Measurements from ENCODE around the gene TEF.
A peak's percentile ranks its signal among the peaks of the same experiment; 100 is the strongest.
"Not testable (repeated sequence)": the region's sequence is repeated elsewhere in the genome, so short reads cannot be mapped to it uniquely, and the experiment has no call there.

The TEF gene

DNA sequence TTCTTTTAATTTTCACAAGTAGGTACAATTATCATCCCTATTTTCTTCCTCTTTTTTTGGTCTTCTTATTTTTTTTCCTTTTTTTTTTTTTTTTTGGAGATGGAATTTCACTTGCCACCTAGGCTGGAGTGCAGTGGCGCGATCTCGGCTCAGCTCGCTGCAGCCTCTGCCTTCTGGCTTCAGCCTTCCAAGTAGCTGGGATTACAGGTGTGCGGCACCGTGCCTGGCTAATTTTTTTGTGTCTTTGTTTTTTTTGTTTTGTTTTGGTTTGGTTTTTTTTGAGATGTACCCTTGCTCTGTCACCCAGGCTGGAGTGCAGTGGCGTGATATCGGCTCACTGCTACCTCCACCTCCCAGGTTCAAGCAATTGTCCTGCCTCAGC, 48.2 kb downstream of the TEF start:
- DNase-seq: no peak

DNA sequence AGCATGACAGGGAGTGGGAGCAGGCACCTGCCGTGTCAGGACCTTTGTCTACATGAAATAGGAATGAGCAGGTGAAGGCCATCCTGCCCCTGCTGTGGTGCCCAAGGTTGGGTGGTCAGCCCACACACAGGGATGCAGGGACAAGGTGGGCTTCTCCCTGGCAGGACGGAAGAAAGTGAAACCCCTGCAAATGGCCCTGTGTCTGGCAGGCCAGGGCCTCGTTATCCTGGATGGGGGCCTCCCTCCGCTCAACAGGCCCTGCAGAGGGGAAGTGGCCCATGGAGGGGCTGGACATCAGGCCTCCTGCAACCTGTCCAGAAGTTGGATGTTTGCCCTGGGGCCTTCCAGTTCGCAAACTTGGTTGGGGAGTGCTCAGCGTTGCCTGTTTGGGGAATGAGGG, 49.9 kb downstream of the TEF start:
- no peak for DNase-seq

DNA sequence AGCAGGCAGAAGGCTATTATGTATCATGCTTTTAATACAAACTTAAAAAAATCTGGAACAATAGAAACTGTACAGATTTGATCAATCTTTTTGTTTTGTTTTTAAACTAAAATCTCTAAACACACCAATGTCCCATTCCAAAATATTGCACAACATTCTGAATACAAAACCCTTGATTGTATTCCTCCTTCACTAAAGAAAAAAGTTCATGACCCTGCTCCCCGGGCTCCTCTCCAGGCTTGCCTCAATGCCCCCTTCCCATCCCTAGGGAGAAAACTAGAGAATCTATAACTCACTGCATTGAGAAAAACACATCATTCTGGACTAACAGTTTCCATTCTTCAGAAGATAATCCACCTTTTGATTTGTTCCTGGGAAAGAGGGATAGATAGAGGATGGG, 51.7 kb downstream of the TEF start:
- DNase-seq: not testable (repeated sequence)

DNA sequence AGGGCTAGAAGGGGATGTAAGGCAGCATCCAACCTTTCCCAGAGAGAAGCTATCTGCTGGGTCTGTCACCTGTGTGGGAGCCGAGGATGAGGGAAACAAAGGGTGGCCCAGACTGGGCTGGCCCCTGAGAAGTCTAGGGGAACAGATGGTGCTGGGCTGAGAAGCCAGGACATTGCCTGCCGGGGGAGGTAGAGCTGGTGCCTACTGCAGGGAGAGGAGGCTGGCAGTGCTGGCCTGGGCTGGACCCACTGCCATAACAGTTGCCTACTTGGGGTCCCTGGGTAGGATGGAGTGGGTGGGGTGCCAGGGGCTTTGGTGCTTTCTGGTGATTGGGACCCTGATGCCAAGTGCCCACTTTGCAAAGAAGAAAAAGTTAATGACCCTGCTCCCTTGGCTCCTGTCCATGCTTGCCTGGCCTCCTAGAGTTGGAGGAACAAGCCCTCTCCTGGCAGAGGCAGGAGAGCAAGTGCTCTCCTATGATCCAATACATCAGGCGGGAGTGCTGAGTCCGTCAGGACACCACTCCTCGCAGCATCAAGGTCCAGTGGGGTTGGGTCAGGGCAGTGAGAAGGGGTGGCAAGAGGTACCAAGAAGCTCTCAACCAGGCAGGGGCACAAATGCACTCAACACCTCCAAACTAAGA, 52.7 kb downstream of the TEF start:
- DNase-seq: not testable (repeated sequence)

DNA sequence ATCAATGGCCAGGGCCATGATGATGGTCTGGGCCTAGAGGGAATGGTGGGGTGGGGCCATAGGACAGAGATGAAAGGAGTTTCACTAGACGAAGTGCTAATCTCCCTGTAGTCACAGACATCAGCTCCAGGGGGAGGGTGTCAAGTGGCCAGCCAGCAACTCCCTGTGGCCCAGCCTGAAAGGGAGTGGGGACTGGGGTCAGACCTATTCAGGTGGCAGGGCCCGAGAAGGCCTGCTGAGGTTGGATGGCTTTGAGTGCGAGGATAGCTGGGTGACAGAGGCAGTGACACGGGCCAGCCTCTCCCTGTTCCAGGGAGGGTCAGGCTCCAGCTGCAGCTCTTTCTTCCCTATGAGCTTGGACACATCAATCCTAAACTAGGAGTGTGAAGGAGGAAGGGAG, 53.8 kb downstream of the TEF start:
- DNase-seq: no peak

DNA sequence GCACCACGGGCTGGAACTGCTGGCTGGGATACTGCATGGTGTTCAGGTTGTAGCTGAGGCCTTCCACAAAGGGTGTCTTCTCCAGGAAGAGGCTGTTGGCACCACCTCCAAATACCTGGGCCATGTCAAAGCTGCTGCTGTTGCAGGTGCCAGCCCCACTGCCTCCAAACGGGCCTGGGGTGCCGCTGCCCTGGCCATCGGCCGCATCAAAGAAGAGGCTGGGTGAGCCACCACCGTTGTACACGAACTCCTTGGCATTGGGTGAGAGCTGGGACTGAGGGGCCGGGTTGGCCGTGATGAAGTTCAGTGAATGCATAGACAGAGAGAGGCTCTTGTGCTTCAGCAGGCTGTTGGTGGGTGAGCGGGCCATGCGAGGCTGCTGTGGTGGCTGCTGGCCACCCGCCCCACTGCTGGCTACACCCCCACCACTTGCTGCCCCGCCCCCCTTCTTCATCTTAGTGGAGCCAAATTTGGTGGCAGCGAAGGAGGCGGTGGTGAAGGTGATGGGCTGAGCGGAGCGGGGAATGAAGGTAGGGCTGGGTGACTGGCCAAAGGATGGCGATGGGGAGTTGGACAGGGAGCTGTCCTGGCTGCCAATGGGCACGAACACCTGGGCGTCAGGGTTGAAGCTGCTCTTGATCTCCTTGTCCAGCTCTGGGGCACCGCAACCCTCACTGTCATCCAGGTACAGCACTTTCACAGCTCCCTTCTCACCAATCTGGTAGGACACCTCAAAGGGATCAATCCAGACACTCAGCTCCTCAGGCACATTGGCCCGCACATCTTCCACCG, 54.8 kb downstream of the TEF start:
- no peak for DNase-seq

DNA sequence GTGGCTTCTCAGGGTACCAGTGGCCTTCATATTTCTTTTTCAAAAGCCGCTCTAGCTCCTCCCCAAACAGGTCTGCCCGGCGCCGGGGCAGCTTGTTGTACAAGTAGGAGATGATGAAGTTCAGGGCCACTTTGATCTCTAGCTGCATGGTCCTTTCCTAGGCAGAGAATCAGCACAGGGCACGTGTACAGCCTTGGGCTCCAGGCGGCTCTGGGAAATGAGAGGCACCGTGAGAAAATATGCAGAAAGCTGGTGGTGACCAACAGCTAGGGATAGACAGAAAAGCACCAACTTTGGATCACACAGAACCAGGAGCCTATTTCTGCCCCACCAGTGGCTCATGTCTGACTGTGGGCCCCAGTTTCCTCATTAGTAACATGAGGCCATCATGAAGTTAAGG, 55.5 kb downstream of the TEF start:
- no peak for DNase-seq

DNA sequence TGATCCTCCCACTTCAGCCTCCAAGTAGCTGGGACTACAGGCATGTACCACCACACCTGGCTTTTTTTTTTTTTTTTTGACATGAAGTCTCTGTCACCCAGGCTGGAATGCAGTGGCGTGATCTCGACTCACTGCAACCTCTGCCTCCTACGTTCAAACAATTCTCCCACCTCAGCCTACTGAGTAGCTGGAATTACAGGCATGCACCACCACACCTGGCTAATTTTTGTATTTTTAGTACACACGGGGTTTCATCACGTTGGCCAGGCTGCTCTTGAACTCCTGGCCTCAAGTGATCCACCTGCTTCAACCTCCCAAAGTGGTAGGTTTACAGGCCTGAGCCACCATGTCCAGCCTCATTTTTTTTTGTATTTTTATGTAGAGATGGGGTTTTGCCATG, 58.8 kb downstream of the TEF start:
- not testable (repeated sequence) for DNase-seq

DNA sequence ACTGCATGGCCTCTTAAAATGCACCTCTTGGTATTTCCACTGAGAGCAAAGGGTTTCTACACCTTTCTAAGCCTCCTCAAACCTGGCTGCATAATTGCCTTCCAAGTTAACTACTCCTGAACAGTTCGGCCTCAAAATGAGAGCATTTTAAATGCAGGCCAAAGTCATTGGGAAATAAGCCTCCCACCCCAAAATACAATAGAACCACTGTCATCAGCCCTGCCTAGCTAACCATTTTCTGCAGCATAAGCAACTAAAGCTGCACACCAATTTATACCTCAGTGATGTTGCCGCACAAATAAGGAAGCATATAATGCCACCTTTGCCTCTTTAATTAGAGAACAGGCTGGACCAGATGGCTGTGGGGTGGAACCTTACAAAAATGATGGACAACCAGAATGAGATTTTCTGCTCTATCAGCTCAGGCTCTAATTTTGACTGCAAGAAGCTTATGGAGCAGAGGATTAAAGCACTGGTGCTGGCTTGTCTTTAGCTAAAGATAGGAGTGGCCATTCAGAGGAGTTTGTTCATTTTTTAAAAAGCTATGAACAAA, 60.6 kb downstream of the TEF start:
- no peak for DNase-seq

DNA sequence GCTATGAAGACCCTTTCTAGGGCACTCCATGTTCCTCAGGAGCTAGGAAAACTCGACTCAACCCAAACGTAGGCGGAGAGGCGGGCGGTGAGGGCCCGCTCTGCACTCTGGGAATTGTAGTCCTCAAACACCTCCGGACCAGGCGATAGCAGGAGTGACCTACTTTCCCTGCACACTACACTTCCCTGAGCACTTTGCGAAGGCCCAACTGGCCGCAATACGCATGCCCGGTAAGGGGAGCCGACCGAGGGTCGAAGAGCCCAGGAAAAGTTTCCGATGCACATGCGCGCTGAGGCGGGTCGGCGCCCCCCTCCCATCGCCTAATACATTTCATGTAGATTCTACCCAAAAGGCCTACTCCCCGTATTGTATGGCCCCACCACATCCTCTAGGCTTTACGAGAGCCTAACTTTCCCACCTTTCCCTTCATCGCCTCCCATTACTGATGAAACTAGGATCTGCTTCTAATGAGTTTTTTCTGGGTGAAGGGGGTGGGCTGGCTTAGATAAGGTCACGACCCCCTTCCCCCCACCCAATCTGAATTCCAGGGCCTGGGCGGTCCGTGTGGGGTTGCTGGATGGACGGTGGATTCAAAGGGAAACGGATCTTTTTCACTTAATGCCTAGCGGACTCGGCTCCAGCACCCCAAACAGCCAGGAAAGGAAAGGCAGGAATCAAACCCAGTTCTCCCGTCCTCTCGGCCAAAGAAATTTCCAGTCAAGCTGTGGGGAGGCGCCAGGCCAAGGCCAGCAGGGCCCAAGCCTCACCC, 62.8 kb downstream of the TEF start:
- DNase-seq: peak; percentile 98

DNA sequence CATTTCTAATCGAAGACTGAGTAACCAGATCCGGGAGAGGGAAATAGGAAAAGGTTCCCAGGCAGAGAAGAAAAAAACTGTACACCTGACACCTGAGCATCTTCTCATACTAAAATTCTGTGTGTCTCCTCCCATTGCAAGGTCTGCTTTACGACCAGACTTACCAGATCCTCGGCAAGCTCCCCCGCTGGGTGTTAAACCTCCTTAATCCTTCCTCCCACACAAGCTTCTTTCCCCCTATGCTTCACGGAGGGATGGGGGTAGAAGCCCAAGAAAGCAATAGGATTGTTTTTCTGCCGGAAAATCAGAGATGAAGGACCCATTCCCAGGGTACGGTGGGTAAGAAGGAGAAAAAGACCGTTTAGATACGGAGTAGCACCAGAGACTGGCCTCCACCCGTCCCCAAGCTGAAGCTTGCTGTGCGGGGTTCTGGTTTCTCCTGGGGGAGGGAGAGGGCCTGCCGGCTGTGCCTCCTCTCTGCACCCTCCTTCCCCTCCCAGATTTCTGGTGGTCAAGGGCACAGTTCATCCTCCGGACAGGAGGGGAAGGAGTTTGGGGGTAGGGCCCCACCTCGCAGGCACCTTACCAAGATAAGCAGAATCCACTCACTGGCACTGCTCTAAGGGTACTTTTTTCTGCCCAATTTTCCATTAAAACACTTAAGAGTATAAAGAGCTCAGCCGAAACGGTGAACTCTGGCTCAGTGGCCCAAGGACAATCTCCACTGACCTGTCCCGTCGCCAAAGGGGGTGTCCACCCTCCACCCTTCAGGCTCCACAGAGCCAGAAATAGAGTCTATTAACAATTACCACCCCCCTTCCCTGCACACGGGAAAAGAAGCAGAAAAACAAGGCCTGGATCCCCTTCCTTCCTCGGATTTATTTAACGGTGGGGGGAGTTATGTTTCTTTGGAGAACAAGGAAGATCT, 63.7 kb downstream of the TEF start:
- peak; percentile 78 for DNase-seq

DNA sequence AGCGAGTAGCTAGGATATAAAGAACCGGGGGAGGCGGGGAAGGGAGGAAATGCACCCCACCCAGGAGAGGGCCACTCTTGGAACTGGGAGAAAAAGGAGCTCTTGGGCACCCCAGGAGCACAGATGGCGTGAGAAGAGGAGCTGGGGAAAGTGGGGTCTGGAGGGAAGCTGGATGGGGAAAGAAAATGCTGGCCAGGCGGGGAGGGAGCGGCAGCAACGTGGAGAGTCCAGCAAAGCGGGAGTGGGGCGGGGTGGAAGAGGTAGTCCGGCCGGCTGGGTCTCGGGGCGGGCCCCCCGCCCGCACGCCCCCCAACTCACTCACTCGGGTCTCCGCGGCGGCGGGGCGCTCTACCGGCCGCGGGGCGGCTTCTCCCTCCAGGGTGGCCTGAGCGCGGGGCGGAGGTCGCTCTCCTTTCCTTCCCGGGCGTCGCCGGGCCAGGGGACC, 64.3 kb downstream of the TEF start:
- DNase-seq: peak; percentile 75

DNA sequence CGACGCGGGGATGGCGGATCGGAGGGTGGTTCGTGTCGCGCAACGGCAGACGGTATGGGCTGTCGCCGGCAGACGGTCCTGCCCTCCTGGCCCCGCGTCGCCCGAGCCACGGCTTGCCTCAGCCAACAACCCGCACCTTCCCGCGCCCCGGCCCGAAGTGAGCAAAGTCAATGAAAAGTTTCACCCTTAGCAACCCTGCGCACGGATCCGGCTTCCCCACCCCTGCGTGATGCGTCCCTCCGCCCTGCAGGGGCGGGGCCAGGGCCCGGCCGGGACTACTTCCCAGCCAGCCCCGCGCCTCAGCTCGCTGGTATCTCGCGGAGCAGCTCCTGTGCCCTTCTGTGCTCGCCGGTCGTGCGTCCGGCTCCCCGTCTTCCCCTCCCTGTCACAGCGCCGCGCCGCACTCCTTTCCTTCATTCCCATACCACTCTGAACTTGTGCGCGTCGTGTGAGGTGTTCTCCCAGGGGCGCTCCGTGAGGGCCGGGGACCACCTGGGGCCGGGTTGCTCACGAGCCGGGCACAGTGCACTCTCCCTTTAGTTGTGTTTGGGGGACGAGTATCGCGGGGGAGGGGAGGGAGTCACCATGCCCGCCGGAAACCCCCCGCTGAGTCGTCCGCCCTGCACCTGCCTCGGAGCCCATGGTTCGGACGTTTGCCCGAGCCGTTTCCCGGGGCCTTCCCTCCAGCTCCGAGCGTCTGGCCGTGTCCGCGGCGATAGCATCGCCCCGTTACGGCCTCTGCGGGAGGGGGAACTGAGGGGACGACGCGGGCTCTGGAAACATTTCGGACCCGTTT, 65.1 kb downstream of the TEF start, which contains the start of gene TOB2:
Gene TOB2 (minus strand): TSS at position 163 of the 796 bp plus-strand sequence. CDS start 9,456 bp downstream, outside the sequence.
- peak; percentile 99 for DNase-seq

DNA sequence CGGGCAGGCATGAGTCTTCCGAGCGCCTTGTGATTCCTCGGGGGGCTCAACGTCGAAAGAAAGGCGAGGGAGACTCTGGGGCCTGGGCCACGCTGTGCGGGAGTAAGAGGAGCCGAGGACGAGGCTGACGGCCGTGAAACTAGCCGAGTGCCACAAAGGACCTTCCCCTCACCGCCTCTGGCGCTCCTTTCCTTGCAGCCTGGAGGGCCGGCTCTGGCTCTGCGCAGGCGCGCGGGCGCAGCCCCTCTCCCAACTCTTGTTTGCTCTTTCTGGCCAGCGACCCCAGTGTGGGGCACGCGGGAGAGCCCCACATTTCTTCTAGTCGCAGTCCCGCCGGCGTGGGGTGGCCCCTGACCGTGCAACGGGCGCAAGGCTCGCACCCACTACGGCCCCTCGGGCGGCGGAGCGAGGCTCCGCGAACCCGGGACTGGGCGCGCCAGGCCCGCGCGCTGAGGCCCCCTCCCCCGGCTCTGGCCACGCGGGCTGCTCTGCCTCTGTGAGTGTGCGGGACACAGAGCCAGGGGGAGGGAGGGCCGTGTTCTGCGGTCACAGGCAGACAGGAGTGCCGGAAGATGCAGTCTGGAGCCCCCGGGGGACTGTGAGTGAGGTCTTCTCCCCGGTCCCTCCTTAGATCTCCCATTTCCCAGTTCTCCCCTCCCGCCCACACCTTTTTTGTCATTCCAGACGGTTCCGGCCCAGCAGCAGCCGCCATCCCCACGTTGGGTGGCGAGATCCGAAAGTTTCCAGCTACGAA, 65.9 kb downstream of the TEF start:
- peak; percentile 87 for DNase-seq

DNA sequence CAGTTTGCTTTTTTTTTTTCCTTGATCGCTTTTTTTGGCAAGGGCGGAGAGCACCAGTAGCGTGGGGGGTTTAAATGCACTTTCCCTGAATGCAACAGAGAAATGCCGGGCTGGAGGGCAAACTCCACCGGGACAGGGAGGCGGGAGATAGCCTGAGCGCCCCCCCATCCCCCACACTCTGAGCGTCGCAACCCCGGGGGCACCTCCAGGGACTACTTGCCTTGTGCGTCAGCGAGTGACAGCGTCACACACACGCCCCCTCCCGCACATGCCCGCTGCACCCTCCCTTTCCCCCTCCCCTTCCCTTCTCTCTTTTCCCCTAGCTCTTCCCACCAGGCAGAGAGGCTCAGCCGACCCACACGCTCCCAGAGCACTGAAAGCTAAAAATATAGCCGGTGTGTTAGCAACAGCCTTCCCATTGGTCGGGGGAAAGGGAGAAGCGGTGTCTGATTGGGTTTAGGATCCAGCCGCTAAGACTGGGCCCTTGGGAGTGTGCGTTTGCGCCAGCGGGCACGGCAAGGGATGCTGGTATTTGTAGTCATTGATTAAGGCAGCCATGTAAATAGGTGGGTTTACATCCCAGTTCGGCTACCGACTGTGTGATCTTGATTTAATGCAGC, 66.6 kb downstream of the TEF start:
- DNase-seq: peak; percentile 100

All from NCI-H69 (cell line).